ENCODE results near the gene SEC61A2. TPM values are rescaled to one million over a fixed set of nuclear protein-coding genes. Genes with fewer than 3 reads are reported as not detected.

Gene SEC61A2
- total and polyA plus RNA-seq, 2 of the 4 experiments (the other 2 are of a cell fraction) = 6.8 to 10.3 TPM

DNA sequence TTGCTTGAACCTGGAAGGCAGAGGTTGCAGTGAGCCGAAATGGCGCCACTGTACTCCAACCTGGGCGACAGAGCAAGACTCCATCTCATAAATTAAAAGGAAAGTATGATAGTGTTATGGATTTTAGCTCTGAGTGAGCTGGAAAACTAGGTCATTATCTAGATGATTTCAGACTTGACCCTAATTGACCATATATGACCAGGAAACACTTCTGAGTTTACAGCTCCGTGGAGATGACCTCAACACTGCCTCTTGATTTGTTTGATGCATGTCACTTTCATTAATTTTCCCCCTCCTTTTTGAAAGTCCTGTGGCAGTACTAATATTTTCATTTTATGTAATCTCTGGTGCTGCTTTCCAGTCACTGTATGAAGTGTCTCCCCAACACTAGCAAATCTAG, 7.8 kb upstream of the SEC61A2 start:
- DNase-seq = no peak
- Histone ChIP-seq H4K20me1 (ENCODE audit: insufficient read depth, low read length) (no peaks in the 10 kb centered on the region), H2AK9ac (replicated peaks; ENCODE audit: low read depth, low read length, poor library complexity) (no peak overlapping the region), H2BK5ac (ENCODE audit: low read depth, low read length, poor library complexity, severe bottlenecking) (no peak overlapping the region), H3K56ac (ENCODE audit: extremely low read depth, insufficient read depth, low read length) (no peak overlapping the region), H3K9ac (ENCODE audit: low read depth, low read length) (no peak overlapping the region), H3K9me3 (ENCODE audit: control insufficient read depth, insufficient read depth, low read length) (no peaks in the 10 kb centered on the region), H4K8ac (ENCODE audit: low read depth in 2 of 2, low read length in 2 of 2) (no peak overlapping the region), H3K9me1 (ENCODE audit: insufficient read depth, low read length) (no peaks in the 10 kb centered on the region), H2AK5ac (ENCODE audit: low read depth, low read length) (no peak overlapping the region), H4K91ac (ENCODE audit: insufficient read depth, low read depth, low read length) (no peak overlapping the region), H3K4me2 (ENCODE audit: low read depth, low read length) (no peak overlapping the region), H2BK20ac (ENCODE audit: low read depth, low read length) (no peak overlapping the region), H3K4ac (ENCODE audit: low read depth, low read length) (no peak overlapping the region), H3K4me1 (ENCODE audit: control insufficient read depth, insufficient read depth, low read length) (no peaks in the 10 kb centered on the region), H2AFZ (replicated peaks; ENCODE audit: low read length, poor library complexity) (no peak overlapping the region), H3K18ac (ENCODE audit: low read depth, low read length) (no peak overlapping the region), H3K27me3 (ENCODE audit: control insufficient read depth, insufficient read depth, low read length) (no peaks in the 10 kb centered on the region), H4K5ac (ENCODE audit: low read depth, low read length) (no peak overlapping the region), H2BK120ac (ENCODE audit: low read depth, low read length) (no peak overlapping the region), H3K36me3 (ENCODE audit: control insufficient read depth, insufficient read depth, low read length) (peaks cover 26% of the 10 kb centered on the region), H3K23ac (ENCODE audit: low read depth, low read length) (no peak overlapping the region), H3K79me1 (ENCODE audit: low read depth in 1 of 2, low read length in 2 of 2) (no peaks in the 10 kb centered on the region), H3K4me3 (ENCODE audit: insufficient read depth, low read depth, low read length) (no peak overlapping the region), H2BK15ac (ENCODE audit: low read depth, low read length) (no peak overlapping the region), H3K14ac (replicated peaks; ENCODE audit: low read depth, low read length) (no peak overlapping the region), H3K27ac (ENCODE audit: insufficient read depth, low read length) (no peak overlapping the region)
- intact Hi-C loops (cut with micrococcal nuclease) = no loop called here
- in situ Hi-C loops (cut with MboI; ENCODE audit: low sequenced_read_pairs) = no loop called here
- no peak for ATAC-seq (ENCODE audit: low read depth)
- ChIA-PET CTCF (no interaction called here), POLR2A (ENCODE audit: unreplicated experiment) (no interaction called here)
- WGBS, 2 experiments (ENCODE audit: extremely low coverage in 2 of 2, insufficient read length in 1 of 2) = no CpG with 5 or more reads among the region's 4 CpGs
- dilution Hi-C loops (cut with HindIII; ENCODE audit: low sequenced_read_pairs, unreplicated experiment) = no loop called here
- TF ChIP-seq MAZ (IDR thresholded peaks at IDR 0.05; ENCODE audit: borderline replicate concordance, low read depth, low read length) = no peak
- no peak for TF ChIP-seq FOS (IDR thresholded peaks at IDR 0.05; ENCODE audit: low read depth, low read length)
- no peak for TF ChIP-seq CHD1 (IDR thresholded peaks at IDR 0.05; ENCODE audit: low read depth, low read length)
- TF ChIP-seq SMC3 (IDR thresholded peaks at IDR 0.05; ENCODE audit: low read depth, low read length) = no peak
- TF ChIP-seq, protein P1, sequence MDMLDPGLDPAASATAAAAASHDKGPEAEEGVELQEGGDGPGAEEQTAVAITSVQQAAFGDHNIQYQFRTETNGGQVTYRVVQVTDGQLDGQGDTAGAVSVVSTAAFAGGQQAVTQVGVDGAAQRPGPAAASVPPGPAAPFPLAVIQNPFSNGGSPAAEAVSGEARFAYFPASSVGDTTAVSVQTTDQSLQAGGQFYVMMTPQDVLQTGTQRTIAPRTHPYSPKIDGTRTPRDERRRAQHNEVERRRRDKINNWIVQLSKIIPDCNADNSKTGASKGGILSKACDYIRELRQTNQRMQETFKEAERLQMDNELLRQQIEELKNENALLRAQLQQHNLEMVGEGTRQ (IDR thresholded peaks at IDR 0.05; ENCODE audit: low read depth, low read length) = no peak
- TF ChIP-seq MXI1 (IDR thresholded peaks at IDR 0.05; ENCODE audit: borderline replicate concordance, low read depth, low read length) = no peak
- TF ChIP-seq NFE2L2 (IDR thresholded peaks at IDR 0.05; ENCODE audit: low read depth, low read length) = no peak
- no peak for TF ChIP-seq RAD21 (IDR thresholded peaks at IDR 0.05; ENCODE audit: low read length)
- TF ChIP-seq RCOR1 (IDR thresholded peaks at IDR 0.05; ENCODE audit: insufficient replicate concordance, low read length) = no peak
- no peak for TF ChIP-seq RFX5 (IDR thresholded peaks at IDR 0.05; ENCODE audit: low read depth, low read length)
- TF ChIP-seq BHLHE40 (IDR thresholded peaks at IDR 0.05; ENCODE audit: low read depth, low read length) = no peak
- BruUV-seq (replicated peaks) = no TSS peak
